Activated CD4-positive, alpha-beta memory T cell treated with anti-CD3 and anti-CD28 coated beads for 36 hours (primary cell): Measurements from ENCODE around the gene TAF10. TPM values are rescaled to one million over a fixed set of nuclear protein-coding genes. Genes with fewer than 3 reads are reported as not detected.

Experiments
- CTCF ChIA-PET: fragments of 350-600 bp; sonication (Branson Sonifier 250); formaldehyde crosslinking; loops from one replicate; lab custom pipeline; 2021; ENCODE audit warnings: antibody characterized with exemption, inconsistent platforms; lab: Charles Lee
- POLR2A ChIA-PET: fragments of 350-600 bp; sonication (Branson Sonifier 250); formaldehyde crosslinking; loops from one replicate; lab custom pipeline; 2021; ENCODE audit warnings: antibody characterized with exemption; lab: Charles Lee
- DNase-seq: peaks from one replicate; pipeline ENCODE4 v3.0.0-alpha.2; 2020
- H3K27ac Mint-ChIP-seq: one replicate; pipeline ENCODE4 v1.8.0; 2021; ENCODE audit warnings: mixed read lengths
- H3K27me3 Mint-ChIP-seq: one replicate; pipeline ENCODE4 v1.8.0; 2021; ENCODE audit warnings: mixed read lengths
- H3K36me3 Mint-ChIP-seq: one replicate; pipeline ENCODE4 v1.8.0; 2021; ENCODE audit warnings: mixed read lengths
- H3K4me1 Mint-ChIP-seq: one replicate; pipeline ENCODE4 v1.8.0; 2021; ENCODE audit warnings: low read depth, mixed read lengths
- H3K4me3 Mint-ChIP-seq: one replicate; pipeline ENCODE4 v1.8.0; 2021; ENCODE audit warnings: mild to moderate bottlenecking, mixed read lengths
- H3K9me3 Mint-ChIP-seq: one replicate; pipeline ENCODE4 v1.8.0; 2021; ENCODE audit warnings: mixed read lengths
- intact Hi-C: fragments of 100-400 bp; cut with micrococcal nuclease; formaldehyde crosslinking; loops from one replicate; pipeline ENCODE4 v1.15.1; 2023
- total RNA-seq, 2 experiments: library from RNA; stranded (reverse); gene quantifications; one replicate each; pipeline ENCODE4 v1.2.3, GENCODE V29; 2021

The TAF10 gene
- total RNA-seq, 2 experiments from 2014 or later = 158 to 165 TPM

DNA sequence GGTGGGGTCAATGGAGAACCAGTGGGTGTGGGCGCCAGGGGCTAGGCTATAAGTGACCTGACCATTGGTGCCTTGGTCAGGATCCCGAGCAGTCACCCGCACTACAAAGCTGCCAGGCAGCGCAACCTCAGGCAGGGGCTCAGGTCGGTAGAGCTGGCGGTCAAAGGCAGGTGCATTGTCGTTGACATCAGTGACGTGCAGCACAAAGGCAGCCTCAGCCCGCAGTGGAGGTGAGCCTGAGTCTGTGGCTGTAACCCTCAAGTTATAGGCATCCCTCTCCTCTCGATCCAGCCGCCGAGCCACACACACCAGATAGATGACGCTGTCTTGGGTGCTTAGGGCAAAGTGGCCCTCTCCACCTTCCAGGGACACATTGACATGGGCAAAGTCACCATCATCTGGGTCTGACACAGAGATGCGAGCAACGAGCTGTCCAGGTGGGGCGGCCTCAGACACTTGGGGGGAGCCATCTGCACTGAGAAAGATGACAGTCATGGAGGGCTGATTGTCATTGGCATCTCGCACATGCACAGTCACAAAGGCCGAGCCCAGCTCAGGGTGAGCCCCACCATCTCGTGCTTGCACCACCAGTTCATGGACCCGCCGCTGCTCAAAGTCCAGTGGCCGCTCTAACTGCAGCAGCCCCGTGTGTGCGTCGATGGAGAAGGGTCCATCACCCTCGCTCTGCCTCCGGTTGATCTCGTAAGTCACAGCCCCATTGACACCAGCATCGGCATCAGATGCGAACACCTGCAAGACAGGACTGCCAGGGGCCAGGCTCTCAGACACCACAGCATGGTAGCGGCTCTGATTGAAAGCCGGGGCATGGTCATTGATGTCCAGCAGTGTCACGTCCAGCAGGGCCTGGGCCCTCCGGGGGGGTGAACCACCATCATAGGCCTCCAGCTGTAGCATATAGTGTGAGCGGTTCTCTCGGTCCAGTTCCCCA lies 28.3 kb upstream of the TAF10 start:
- H3K27me3 Mint-ChIP-seq = no peaks in the 10 kb centered on the region
- no peaks in the 10 kb centered on the region for H3K36me3 Mint-ChIP-seq
- H3K4me3 Mint-ChIP-seq = no peak overlapping the region
- DNase-seq = no peak
- POLR2A ChIA-PET = no interaction called here
- intact Hi-C loops = no loop called here
- H3K4me1 Mint-ChIP-seq = no peaks in the 10 kb centered on the region
- no peaks in the 10 kb centered on the region for H3K9me3 Mint-ChIP-seq
- CTCF ChIA-PET = interaction anchor here (1.1 to 1.5 kb wide), 2 partner anchors 8 to 27 kb away, joined by 3 to 4 read pairs; no protein-coding TSS in a partner anchor
- no peak overlapping the region for H3K27ac Mint-ChIP-seq

DNA sequence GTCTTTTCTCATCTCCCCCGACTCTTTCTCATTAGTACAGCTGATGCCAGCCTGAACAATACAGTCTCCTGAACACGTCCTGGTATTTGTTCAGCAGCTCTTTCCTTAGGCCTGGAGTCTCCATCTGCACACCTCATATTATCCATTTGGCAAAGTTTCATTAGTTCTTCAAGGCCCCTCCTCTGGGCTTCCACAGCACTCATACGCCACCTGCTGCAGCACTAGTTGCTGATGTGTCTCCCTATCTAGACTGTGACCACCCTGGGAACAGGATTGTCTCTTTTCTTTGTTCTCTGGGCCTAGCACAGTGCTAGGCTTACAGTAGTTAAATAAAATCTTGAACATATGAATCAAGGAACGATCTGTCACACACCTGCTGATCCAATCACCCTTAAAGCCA lies 26.4 kb upstream of the TAF10 start:
- H3K36me3 Mint-ChIP-seq = no peaks in the 10 kb centered on the region
- ChIA-PET CTCF (interaction anchor here (1.5 kb wide), 1 partner anchor 10 kb away, joined by 4 read pairs; no protein-coding TSS in a partner anchor), POLR2A (no interaction called here)

GRCh38 chr11:6637871-6638270 lies 25.9 kb upstream of the TAF10 start:
- Mint-ChIP-seq H3K4me3 (no peak overlapping the region), H3K27ac (no peak overlapping the region), H3K36me3 (no peaks in the 10 kb centered on the region), H3K27me3 (no peaks in the 10 kb centered on the region), H3K9me3 (no peaks in the 10 kb centered on the region), H3K4me1 (no peaks in the 10 kb centered on the region)
- intact Hi-C loops = no loop called here
- no peak for DNase-seq
- POLR2A ChIA-PET = no interaction called here
- CTCF ChIA-PET = interaction anchor here (1.0 kb wide), 1 partner anchor 107 kb away, joined by 3 read pairs; no protein-coding TSS in a partner anchor

More for the DNA sequence above, 26.4 kb upstream of the TAF10 start:
- no peaks in the 10 kb centered on the region for H3K4me1 Mint-ChIP-seq
- H3K4me3 Mint-ChIP-seq = no peak overlapping the region
- no peak for DNase-seq
- no peaks in the 10 kb centered on the region for H3K9me3 Mint-ChIP-seq
- intact Hi-C loops = no loop called here
- no peak overlapping the region for H3K27ac Mint-ChIP-seq
- H3K27me3 Mint-ChIP-seq = no peaks in the 10 kb centered on the region

DNA sequence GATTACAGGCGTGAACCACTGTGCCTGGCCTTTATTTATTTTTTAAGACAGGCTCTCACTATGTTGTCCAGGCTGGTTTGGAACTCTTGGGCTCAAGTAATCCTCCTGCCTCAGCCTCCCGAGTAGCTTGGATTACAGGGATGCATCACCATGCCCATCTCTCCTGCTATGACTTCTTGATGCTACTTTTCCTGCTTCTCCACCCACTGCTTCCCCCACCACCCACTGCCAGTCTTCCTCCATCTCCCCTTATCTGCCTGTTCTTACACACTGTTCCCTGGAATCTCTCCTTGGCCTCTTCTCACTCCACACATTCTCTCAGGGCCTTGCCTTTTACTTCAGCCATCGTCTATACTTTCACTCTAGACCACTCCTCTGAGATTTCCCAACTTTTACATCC lies 24.5 kb upstream of the TAF10 start:
- Mint-ChIP-seq H3K4me3 (no peak overlapping the region), H3K4me1 (no peaks in the 10 kb centered on the region), H3K9me3 (no peaks in the 10 kb centered on the region), H3K27me3 (no peaks in the 10 kb centered on the region), H3K27ac (no peak overlapping the region), H3K36me3 (no peaks in the 10 kb centered on the region)
- ChIA-PET CTCF (interaction anchor here (0.8 kb wide), 1 partner anchor 44 kb away, joined by 5 read pairs; no protein-coding TSS in a partner anchor), POLR2A (no interaction called here)
- intact Hi-C loops = no loop called here
- DNase-seq = no peak

DNA sequence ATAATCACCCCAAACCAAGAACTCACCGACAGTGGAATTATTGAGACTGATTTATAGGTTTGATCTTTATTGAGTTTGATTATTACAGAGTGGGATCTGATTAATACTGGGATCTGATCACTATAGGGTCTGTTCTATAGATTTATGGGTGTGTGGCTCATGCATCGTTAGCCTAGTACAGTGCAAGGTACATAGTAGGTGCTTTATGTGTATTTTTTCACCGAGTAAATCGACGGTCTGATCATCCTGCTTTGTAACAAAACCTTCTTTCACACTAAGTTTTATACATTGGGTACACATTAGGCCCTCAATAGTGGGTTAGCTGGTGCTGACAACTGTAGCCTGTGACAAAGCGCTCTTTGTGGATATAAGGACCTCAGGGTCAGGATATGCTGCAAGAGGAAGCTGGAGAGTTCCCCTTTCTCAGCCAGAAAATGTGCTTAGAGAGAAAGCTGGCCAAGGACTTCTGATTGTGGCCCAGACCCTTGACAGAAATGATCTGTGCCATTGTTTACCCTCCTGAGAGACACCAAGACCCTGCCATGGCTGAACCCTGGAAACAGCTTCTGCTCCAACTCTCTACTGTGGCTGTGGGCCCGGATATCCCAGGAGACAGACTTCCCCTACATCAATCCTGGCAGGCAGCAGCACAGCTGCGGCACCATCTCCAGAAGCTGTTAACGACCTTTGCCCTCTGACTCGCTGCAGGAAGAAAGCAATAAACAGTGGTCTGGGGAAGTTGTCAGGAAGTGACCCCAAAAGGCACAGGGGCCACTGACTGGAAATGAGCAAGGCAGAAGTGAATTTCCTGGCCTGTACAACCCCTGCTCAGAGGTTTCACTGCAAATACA lies 23.3 kb upstream of the TAF10 start:
- no peak overlapping the region for H3K27ac Mint-ChIP-seq
- no peaks in the 10 kb centered on the region for H3K4me1 Mint-ChIP-seq
- peaks cover 1% of the 10 kb centered on the region for H3K36me3 Mint-ChIP-seq
- H3K4me3 Mint-ChIP-seq = no peak overlapping the region
- no peaks in the 10 kb centered on the region for H3K9me3 Mint-ChIP-seq
- intact Hi-C loops = no loop called here
- ChIA-PET CTCF (no interaction called here), POLR2A (no interaction called here)
- no peaks in the 10 kb centered on the region for H3K27me3 Mint-ChIP-seq
- DNase-seq = no peak

DNA sequence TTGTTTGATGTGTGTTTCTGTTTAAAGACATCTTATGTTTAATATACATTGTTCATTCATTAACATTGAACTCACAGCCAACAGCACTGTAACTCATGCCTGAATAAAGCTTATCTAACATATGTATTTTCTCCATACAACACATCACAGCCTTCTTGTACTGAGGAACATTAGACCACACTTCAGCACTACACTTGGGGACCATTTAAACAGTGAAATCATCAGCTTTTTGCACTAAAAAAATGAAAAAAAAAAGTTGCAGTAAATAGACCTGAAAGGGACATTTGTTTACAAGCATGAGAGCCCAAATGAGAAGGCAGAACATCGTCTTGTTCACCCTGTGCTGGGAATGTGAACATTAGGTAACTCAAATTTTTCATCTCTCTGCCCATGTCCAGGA lies 22.5 kb upstream of the TAF10 start:
- Mint-ChIP-seq H3K27me3 (no peaks in the 10 kb centered on the region), H3K27ac (no peak overlapping the region)
- POLR2A ChIA-PET = no interaction called here

DNA sequence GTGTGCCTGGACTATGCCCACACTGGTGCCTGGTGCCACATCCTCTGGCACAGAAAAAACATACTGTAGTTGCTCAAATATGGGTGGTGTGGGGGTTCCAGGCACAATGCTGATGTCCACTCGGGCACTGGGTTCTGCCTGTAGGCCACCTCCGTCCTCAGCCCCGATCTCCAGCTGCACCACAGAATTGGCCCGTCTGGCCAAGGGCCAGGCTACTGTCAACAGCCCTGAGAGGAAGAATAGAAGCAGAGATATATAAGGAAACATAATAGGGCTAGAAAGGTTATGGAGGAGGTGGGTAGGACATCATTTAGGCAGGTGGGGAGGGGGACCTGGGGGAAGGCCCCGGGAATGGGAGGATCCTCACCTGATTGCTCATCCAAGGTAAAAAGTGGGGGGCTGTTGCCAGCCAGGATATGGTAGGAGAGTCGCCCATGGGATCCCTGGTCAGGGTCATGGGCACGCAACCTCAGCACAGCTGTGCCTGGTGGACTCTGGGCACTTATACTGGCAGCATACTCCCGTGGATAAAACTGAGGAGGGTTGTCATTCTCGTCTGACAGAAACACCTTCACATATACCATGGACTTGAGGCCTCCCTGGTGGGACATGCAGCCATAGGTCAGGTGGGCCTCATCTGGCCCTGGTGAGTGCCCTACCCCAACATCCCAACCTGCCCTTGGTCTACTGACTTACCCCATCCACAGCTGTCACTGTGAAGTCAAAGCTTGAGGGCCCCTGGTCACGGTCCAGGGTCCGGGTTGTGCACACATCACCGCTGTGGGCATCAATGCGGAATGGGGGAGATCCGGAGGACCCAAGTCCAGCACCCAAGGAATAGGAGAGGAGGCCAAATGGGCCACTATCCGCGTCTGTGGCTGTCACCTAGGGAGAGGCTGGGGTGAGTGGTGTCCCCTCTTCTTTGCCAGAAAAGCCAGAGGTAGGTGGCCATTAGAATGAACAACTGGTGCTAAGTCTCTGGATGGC lies 21.7 kb upstream of the TAF10 start:
- no peaks in the 10 kb centered on the region for H3K4me1 Mint-ChIP-seq
- intact Hi-C loops = no loop called here
- H3K27me3 Mint-ChIP-seq = no peaks in the 10 kb centered on the region
- no peak overlapping the region for H3K27ac Mint-ChIP-seq
- no peak overlapping the region for H3K4me3 Mint-ChIP-seq
- peaks cover 1% of the 10 kb centered on the region for H3K36me3 Mint-ChIP-seq
- H3K9me3 Mint-ChIP-seq = no peaks in the 10 kb centered on the region
- CTCF ChIA-PET = interaction anchor here (0.5 kb wide), 1 partner anchor 34 kb away, joined by 3 read pairs; no protein-coding TSS in a partner anchor
- no peak for DNase-seq
- POLR2A ChIA-PET = no interaction called here

More for the DNA sequence above, 22.5 kb upstream of the TAF10 start:
- CTCF ChIA-PET = no interaction called here
- intact Hi-C loops = no loop called here
- no peaks in the 10 kb centered on the region for H3K9me3 Mint-ChIP-seq
- H3K4me3 Mint-ChIP-seq = no peak overlapping the region
- H3K4me1 Mint-ChIP-seq = no peaks in the 10 kb centered on the region
- DNase-seq = no peak
- peaks cover 1% of the 10 kb centered on the region for H3K36me3 Mint-ChIP-seq

DNA sequence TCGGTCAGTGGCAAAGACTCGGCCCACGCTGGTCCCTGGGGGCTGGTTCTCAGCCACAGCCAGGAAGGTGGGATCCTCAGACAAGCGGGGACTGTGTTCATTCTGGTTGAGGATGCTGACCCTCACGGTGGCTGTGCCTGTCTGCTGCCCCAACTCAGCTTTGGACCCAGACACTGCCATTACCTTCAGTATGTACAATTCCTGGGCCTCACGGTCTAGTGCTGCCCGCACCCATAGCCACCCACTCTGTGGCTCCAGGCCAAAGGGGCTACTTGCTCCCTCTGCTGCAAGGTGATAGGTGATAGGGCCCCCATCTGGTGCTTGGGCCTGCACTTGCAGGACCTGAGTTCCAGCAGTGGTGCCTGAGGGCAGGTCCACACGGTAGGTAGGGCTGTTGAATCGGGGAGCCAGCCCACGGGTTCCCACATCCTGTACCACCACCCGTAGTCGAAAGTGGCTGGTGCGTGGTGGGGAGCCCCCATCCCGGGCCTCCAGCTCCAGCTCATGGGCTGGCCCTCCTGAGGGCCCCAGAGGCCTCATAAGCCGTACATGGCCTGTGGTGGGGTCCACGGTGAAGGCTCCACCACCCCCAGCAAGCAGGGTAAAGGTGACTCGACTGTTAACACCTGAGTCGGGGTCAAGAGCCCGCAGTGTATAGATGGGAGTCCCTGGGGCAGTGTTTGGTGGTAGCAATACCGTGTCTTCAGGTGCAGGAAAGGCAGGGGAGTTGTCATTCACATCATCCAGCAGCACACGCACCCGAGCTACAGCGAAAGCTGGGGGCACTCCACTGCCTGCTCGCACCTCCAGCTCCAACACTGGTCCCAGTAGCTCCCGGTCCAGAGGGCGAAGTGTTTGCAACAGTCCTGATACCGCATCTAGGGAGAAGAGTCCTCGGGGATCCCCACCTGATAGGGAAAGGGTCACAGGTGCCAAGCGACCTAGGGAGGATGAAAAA lies 20.4 kb upstream of the TAF10 start:
- Mint-ChIP-seq H3K27me3 (no peaks in the 10 kb centered on the region), H3K36me3 (peaks cover 1% of the 10 kb centered on the region), H3K9me3 (no peaks in the 10 kb centered on the region), H3K4me1 (peaks cover 10% of the 10 kb centered on the region), H3K4me3 (no peak overlapping the region), H3K27ac (no peak overlapping the region)
- CTCF ChIA-PET = interaction anchor here (0.5 kb wide), 1 partner anchor 35 kb away, joined by 3 read pairs; no protein-coding TSS in a partner anchor
- peak; percentile 28 for DNase-seq
- intact Hi-C loops = no loop called here
- POLR2A ChIA-PET = interaction anchor here (1.0 kb wide), 1 partner anchor 11 kb away, joined by 3 read pairs; no protein-coding TSS in a partner anchor

DNA sequence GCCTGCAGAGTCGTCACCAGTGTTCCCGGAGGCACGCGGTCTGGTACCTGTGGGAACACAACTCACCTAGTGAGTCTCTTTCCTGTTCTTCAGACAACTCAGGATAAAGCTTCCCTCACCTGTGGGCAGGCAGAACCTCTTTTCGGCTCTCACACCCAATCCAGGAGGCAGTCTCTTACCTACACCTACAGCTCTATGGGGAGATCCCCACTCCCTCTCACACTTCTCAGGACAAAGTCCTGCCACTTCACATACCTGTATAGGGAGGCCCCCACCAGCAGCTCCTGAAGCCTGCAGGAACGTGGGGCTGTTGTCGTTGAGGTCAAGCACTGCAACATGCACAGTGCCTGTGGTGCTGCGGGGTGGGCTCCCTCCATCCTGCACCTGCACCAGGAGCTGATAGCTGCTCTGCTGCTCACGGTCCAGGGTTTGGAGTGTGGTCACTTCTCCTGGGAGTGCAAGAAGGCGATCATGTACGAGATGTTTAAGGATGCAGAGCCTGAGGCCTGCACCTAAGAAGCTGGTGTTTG lies 19.4 kb upstream of the TAF10 start:
- Mint-ChIP-seq H3K4me1 (peaks cover 19% of the 10 kb centered on the region), H3K27ac (no peak overlapping the region), H3K9me3 (no peaks in the 10 kb centered on the region), H3K4me3 (no peak overlapping the region), H3K27me3 (no peaks in the 10 kb centered on the region), H3K36me3 (peaks cover 1% of the 10 kb centered on the region)
- CTCF ChIA-PET = interaction anchor here (0.8 kb wide), 1 partner anchor 74 kb away, joined by 3 read pairs; no protein-coding TSS in a partner anchor
- intact Hi-C loops = no loop called here
- POLR2A ChIA-PET = interaction anchor here (1.0 kb wide), 1 partner anchor 10 kb away, joined by 3 read pairs; no protein-coding TSS in a partner anchor
- DNase-seq = no peak

GRCh38 chr11:6630632-6631291 lies 18.7 kb upstream of the TAF10 start:
- DNase-seq = no peak
- CTCF ChIA-PET = interaction anchor here (0.8 kb wide), 1 partner anchor 74 kb away, joined by 3 read pairs; no protein-coding TSS in a partner anchor
- peaks cover 20% of the 10 kb centered on the region for H3K4me1 Mint-ChIP-seq
- peaks cover 1% of the 10 kb centered on the region for H3K36me3 Mint-ChIP-seq
- POLR2A ChIA-PET = interaction anchor here (1.0 kb wide), 1 partner anchor 10 kb away, joined by 3 read pairs; no protein-coding TSS in a partner anchor
- no peaks in the 10 kb centered on the region for H3K27me3 Mint-ChIP-seq
- H3K4me3 Mint-ChIP-seq = no peak overlapping the region
- intact Hi-C loops = no loop called here
- H3K9me3 Mint-ChIP-seq = no peaks in the 10 kb centered on the region
- H3K27ac Mint-ChIP-seq = no peak overlapping the region
